HEK293T (cell line): ENCODE measurements around the gene CBX2.

Experiments
- ARNT ChIP-seq: fragments of 450-650 bp; IDR thresholded peaks from 2 replicates; pipeline ENCODE4 v1.6.1; 2017; ENCODE audit warnings: mild to moderate bottlenecking
- BHLHE40 ChIP-seq: fragments of 450-650 bp; IDR thresholded peaks from 2 replicates; pipeline ENCODE4 v1.6.1; 2016; ENCODE audit warnings: mild to moderate bottlenecking, moderate library complexity, borderline replicate concordance
- ELF4 ChIP-seq: fragments of 450-650 bp; IDR thresholded peaks from 2 replicates; pipeline ENCODE4 v1.6.1; 2017; ENCODE audit warnings: antibody characterized with exemption
- FOXA1 ChIP-seq: fragments of 450-650 bp; IDR thresholded peaks from 2 replicates; pipeline ENCODE4 v1.6.1; 2016; ENCODE audit warnings: mild to moderate bottlenecking
- FOXK2 ChIP-seq: fragments of 450-650 bp; IDR thresholded peaks from 2 replicates; pipeline ENCODE4 v1.6.1; 2016; ENCODE audit warnings: mild to moderate bottlenecking
- FOXM1 ChIP-seq: fragments of 450-650 bp; IDR thresholded peaks from 2 replicates; pipeline ENCODE4 v1.6.1; 2017; ENCODE audit warnings: mild to moderate bottlenecking, borderline replicate concordance
- HDGF ChIP-seq: fragments of 450-650 bp; IDR thresholded peaks from 2 replicates; pipeline ENCODE4 v1.6.1; 2017; ENCODE audit warnings: antibody characterized with exemption, borderline replicate concordance
- L3MBTL2 ChIP-seq: fragments of 450-650 bp; conservative IDR thresholded peaks from 2 replicates; pipeline ENCODE4 v1.6.1; 2016; ENCODE audit warnings: mild to moderate bottlenecking
- LEF1 ChIP-seq: fragments of 450-650 bp; IDR thresholded peaks from 2 replicates; pipeline ENCODE4 v1.6.1; 2017; ENCODE audit warnings: mild to moderate bottlenecking, borderline replicate concordance
- NFRKB ChIP-seq: fragments of 450-650 bp; IDR thresholded peaks from 2 replicates; pipeline ENCODE4 v1.6.1; 2016; ENCODE audit warnings: mild to moderate bottlenecking, moderate library complexity
- PKNOX1 ChIP-seq: fragments of 450-650 bp; IDR thresholded peaks from 2 replicates; pipeline ENCODE4 v1.6.1; 2016
- SP1 ChIP-seq: fragments of 450-650 bp; IDR thresholded peaks from 2 replicates; pipeline ENCODE4 v1.6.1; 2017
- SUZ12 ChIP-seq: fragments of 450-650 bp; IDR thresholded peaks from 2 replicates; pipeline ENCODE4 v1.6.1; 2016; ENCODE audit warnings: mild to moderate bottlenecking
- TARDBP ChIP-seq: fragments of 450-650 bp; IDR thresholded peaks from 2 replicates; pipeline ENCODE4 v1.6.1; 2016

- TF ChIP-seq ELF4 (no peak), SP1 (no peak), SUZ12 (no peak), L3MBTL2 (no peak), BHLHE40 (no peak), ARNT (no peak), TARDBP (no peak), HDGF (no peak), PKNOX1 (no peak), FOXK2 (no peak), LEF1 (no peak), FOXA1 (no peak), FOXM1 (no peak), NFRKB (no peak)
Measured at GRCh38 chr17:79783891-79784290, 5.9 kb downstream of the CBX2 start.
